Tibial artery (tissue), 4 donors: Measurements from ENCODE around the gene ZFYVE19.

Source experiments
- DNase-seq, 2 donors: peaks; one replicate each; pipeline ENCODE4 v3.0.0-alpha.2; 2019
- H3K27ac ChIP-seq, 2 donors: fragments of 200-600 bp; sonication (generic) in 1 of 2; 1 replicate in 1 of 2; 2 replicates in 1 of 2; pipeline ENCODE4 v1.5.1; 2018 to 2019; ENCODE audit warnings: mild to moderate bottlenecking in 1 of 2
- H3K27me3 ChIP-seq, 2 donors: fragments of 200-600 bp; sonication (generic) in 1 of 2; one replicate each; pipeline versions ENCODE4 v1.5.1 to v1.6.0; 2016 to 2019
- H3K36me3 ChIP-seq, 3 donors: fragments of 200-600 bp; sonication (generic) in 2 of 3; one replicate each; pipeline ENCODE4 v1.5.1; 2016 to 2019; ENCODE audit warnings: mild to moderate bottlenecking in 2 of 3
- H3K4me1 ChIP-seq, 4 donors: fragments of 200-600 bp; sonication (generic) in 2 of 4; 1 replicate in 3 of 4; 2 replicates in 1 of 4; pipeline ENCODE4 v1.5.1; 2016 to 2019
- H3K4me3 ChIP-seq, 2 donors: fragments of 200-600 bp; sonication (generic) in 1 of 2; 1 replicate in 1 of 2; 2 replicates in 1 of 2; pipeline ENCODE4 v1.5.1; 2018 to 2019; ENCODE audit warnings: mild to moderate bottlenecking in 2 of 2
- H3K9me3 ChIP-seq, 3 donors: fragments of 200-600 bp; sonication (generic) in 1 of 3; one replicate each; pipeline ENCODE4 v1.5.1; 2016 to 2019
- CTCF ChIP-seq, 2 experiments: fragments of 200-600 bp in 1 of 2; fragments of 450-650 bp in 1 of 2; IDR thresholded peaks; one replicate each; pipeline ENCODE4 v1.5.1; 2017 to 2019; ENCODE audit warnings: antibody characterized with exemption in 2 of 2, mild to moderate bottlenecking in 1 of 2, moderate library complexity in 1 of 2
- intact Hi-C: fragments of 100-400 bp; cut with DNase I; formaldehyde crosslinking; loops from one replicate; pipeline ENCODE4 v1.15.0; 2023; ENCODE audit warnings: low total_unique reads

ZFYVE19 gene

GRCh38 chr15:40821195-40821594 is 14.3 kb downstream of the ZFYVE19 start:
- DNase-seq = no peak
- intact Hi-C loops = no loop called here
- peaks cover 0 to 3% of the 10 kb centered on the region in 2 donors for H3K27me3 ChIP-seq
- no peak overlapping the region for H3K4me3 ChIP-seq
- no peaks in the 10 kb centered on the region for H3K9me3 ChIP-seq
- no peak overlapping the region for H3K27ac ChIP-seq
- no peaks in the 10 kb centered on the region for H3K4me1 ChIP-seq
- H3K36me3 ChIP-seq = no peaks in the 10 kb centered on the region
- no peak for TF ChIP-seq CTCF (IDR thresholded peaks at IDR 0.05)

- intact Hi-C loops = no loop called here
- no peak overlapping the region for H3K27ac ChIP-seq
- no peak for TF ChIP-seq CTCF (IDR thresholded peaks at IDR 0.05)
- H3K9me3 ChIP-seq = no peaks in the 10 kb centered on the region
- peaks cover 0 to 6% of the 10 kb centered on the region in 2 donors for H3K27me3 ChIP-seq
- H3K4me1 ChIP-seq = no peaks in the 10 kb centered on the region
- H3K36me3 ChIP-seq = no peaks in the 10 kb centered on the region
- H3K4me3 ChIP-seq = no peak overlapping the region
- no peak for DNase-seq
These were observed 16.9 kb downstream of the ZFYVE19 start for GRCh38 chr15:40823572-40824343.

- DNase-seq = no peak
- Histone ChIP-seq H3K27me3 (peaks cover 0 to 6% of the 10 kb centered on the region in 2 donors), H3K27ac (no peak overlapping the region), H3K4me1 (no peaks in the 10 kb centered on the region), H3K9me3 (no peaks in the 10 kb centered on the region), H3K36me3 (no peaks in the 10 kb centered on the region), H3K4me3 (no peak overlapping the region)
- intact Hi-C loops = no loop called here
- TF ChIP-seq CTCF (IDR thresholded peaks at IDR 0.05) = no peak
These were observed 19.0 kb downstream of the ZFYVE19 start for GRCh38 chr15:40825661-40826422.

GRCh38 chr15:40826423-40827075 is 19.7 kb downstream of the ZFYVE19 start:
- H3K4me3 ChIP-seq = no peak overlapping the region
- H3K36me3 ChIP-seq = no peaks in the 10 kb centered on the region
- peaks cover 0 to 6% of the 10 kb centered on the region in 2 donors for H3K27me3 ChIP-seq
- intact Hi-C loops = no loop called here
- no peak for TF ChIP-seq CTCF (IDR thresholded peaks at IDR 0.05)
- H3K9me3 ChIP-seq = no peaks in the 10 kb centered on the region
- no peak for DNase-seq
- no peaks in the 10 kb centered on the region for H3K4me1 ChIP-seq
- H3K27ac ChIP-seq = no peak overlapping the region

GRCh38 chr15:40828447-40829036 is 21.7 kb downstream of the ZFYVE19 start, which contains the start of gene PPP1R14D:
Gene PPP1R14D (minus strand): TSS chr15:40828708. CDS start chr15:40828641, 67 bp downstream.
- Histone ChIP-seq H3K4me1 (no peaks in the 10 kb centered on the region), H3K27ac (no peak within 1 kb of the TSS), H3K9me3 (no peaks in the 10 kb centered on the region), H3K36me3 (no peaks in the 10 kb centered on the region), H3K27me3 (peaks cover 0 to 6% of the 10 kb centered on the region in 2 donors), H3K4me3 (no peak within 1 kb of the TSS)
- DNase-seq = no peak
- intact Hi-C loops = no loop called here
- no peak for TF ChIP-seq CTCF (IDR thresholded peaks at IDR 0.05)
